GM12865 (cell line): ENCODE data around the gene PRLR.

Experiments
- DNase-seq: peaks from one replicate; pipeline ENCODE4 v3.0.0; 2010; ENCODE audit warnings: low read depth
- H3K4me3 ChIP-seq: 2 replicates; pipeline ENCODE4 v1.5.1; 2011; ENCODE audit warnings: mild to moderate bottlenecking, low read depth, low read length, control low read depth
- TF ChIP-seq, protein P1 (sequence below): IDR thresholded peaks from 2 replicates; pipeline ENCODE4 v1.5.1; 2011; ENCODE audit warnings: low read length, control low read depth, low read depth, inconsistent platforms; ENCODE audit not compliant: insufficient read depth; ENCODE audit errors: missing control alignments

Gene PRLR

GRCh38 chr5:35001842-35002241, 228.4 kb downstream of the PRLR start:
- DNase-seq, result no peak
- H3K4me3 ChIP-seq, result no peak overlapping the region
- TF ChIP-seq, protein P1, sequence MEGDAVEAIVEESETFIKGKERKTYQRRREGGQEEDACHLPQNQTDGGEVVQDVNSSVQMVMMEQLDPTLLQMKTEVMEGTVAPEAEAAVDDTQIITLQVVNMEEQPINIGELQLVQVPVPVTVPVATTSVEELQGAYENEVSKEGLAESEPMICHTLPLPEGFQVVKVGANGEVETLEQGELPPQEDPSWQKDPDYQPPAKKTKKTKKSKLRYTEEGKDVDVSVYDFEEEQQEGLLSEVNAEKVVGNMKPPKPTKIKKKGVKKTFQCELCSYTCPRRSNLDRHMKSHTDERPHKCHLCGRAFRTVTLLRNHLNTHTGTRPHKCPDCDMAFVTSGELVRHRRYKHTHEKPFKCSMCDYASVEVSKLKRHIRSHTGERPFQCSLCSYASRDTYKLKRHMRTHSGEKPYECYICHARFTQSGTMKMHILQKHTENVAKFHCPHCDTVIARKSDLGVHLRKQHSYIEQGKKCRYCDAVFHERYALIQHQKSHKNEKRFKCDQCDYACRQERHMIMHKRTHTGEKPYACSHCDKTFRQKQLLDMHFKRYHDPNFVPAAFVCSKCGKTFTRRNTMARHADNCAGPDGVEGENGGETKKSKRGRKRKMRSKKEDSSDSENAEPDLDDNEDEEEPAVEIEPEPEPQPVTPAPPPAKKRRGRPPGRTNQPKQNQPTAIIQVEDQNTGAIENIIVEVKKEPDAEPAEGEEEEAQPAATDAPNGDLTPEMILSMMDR, result no peak
